ENCODE results near the gene NTM. TPM values are rescaled to one million over a fixed set of nuclear protein-coding genes. Genes with fewer than 3 reads are reported as not detected.

Gene NTM
- total and polyA plus RNA-seq, 2 of the 8 experiments (the other 6 are each of a cell fraction or from before 2014, with no cell fraction given): 13.4 to 20.0 TPM

DNA sequence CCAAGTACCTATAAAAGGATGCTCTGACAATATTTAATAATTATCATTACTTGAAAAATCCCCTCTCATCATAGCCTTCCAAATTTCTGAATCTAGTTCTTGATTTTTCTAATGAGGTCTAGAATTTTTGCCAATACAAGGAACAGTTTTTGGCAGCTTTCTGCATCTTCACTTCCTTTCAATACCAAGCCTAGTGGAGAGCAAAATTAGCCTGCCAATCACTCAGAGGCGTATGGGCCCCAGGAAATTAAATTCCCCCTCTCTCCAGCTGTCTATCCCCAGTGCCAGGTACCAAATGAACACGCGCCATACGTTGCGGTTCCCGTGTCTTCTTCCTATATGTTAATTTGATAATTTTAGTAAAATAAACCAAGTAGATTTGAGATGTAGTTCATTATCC lies 293.9 kb downstream of the NTM start:
- H3K18ac ChIP-seq (ENCODE audit: extremely low read depth, low read length): no peak overlapping the region
- H2BK12ac ChIP-seq (ENCODE audit: low read depth, low read length): no peak overlapping the region
- no peaks in the 10 kb centered on the region for H3K9me3 ChIP-seq (ENCODE audit: insufficient read depth in 2 of 2, low read depth in 1 of 2, low read length in 1 of 2)
- no peak overlapping the region for H2AFZ ChIP-seq (ENCODE audit: low read length)
- no peak overlapping the region for H4K8ac ChIP-seq (ENCODE audit: extremely low read depth, insufficient read depth, low read length)
- no peak overlapping the region for H3K14ac ChIP-seq (ENCODE audit: insufficient read length)
- no peaks in the 10 kb centered on the region for H3K79me2 ChIP-seq (ENCODE audit: control insufficient read depth in 1 of 2, insufficient read depth in 2 of 2, low read length in 2 of 2)
- no peak overlapping the region for H4K5ac ChIP-seq (ENCODE audit: insufficient read length, low read depth, low read length)
- no peak overlapping the region for H3K23ac ChIP-seq (ENCODE audit: insufficient read length)
- no peak overlapping the region for H2AK5ac ChIP-seq (ENCODE audit: low read depth, low read length)
- no peak overlapping the region for H2BK120ac ChIP-seq (replicated peaks; ENCODE audit: low read depth, low read length)
- no peak for FAIRE-seq
- peaks cover 7 to 20% (median 13%) of the 10 kb centered on the region in 4 experiments for H3K4me1 ChIP-seq (replicated peaks in 1 of 4; ENCODE audit: control insufficient read depth in 3 of 4, insufficient read depth in 4 of 4, low read length in 3 of 4)
- no peaks in the 10 kb centered on the region; a peak in 1 of 8 replicates for H3K36me3 ChIP-seq (ENCODE audit: control insufficient read depth in 2 of 4, insufficient read depth in 4 of 4, low read length in 3 of 4)
- H2BK15ac ChIP-seq (ENCODE audit: low read length): no peak overlapping the region
- WGBS, 2 experiments (ENCODE audit: extremely low coverage in 1 of 2, insufficient coverage in 1 of 2, insufficient read length in 1 of 2, insufficient replicate concordance in 2 of 2, low coverage in 1 of 2, low lambda C conversion rate in 2 of 2, missing lambda C conversion rate in 1 of 2): 89% methylated on average over 6 of the region's 6 CpGs; no CpG with 5 or more reads in 1 of the 2 experiments
- ChIA-PET POLR2A (ENCODE audit: partially characterized antibody) (interaction anchor here (0.9 kb wide), 1 partner anchor 600 kb away, joined by 3 read pairs; no protein-coding TSS in a partner anchor), CTCF (ENCODE audit: partially characterized antibody) (interaction anchor here (0.9 to 31.3 kb wide), 8 partner anchors 6 to 124 kb away, joined by 3 to 1023 read pairs (median 4); no protein-coding TSS in a partner anchor)
- H3K79me1 ChIP-seq (ENCODE audit: low read depth, low read length): no peaks in the 10 kb centered on the region
- no peak overlapping the region for H4K91ac ChIP-seq (replicated peaks; ENCODE audit: insufficient read length, low read length)
- no peak overlapping the region for H2BK5ac ChIP-seq (ENCODE audit: low read depth, low read length)
- no peak overlapping the region for H3K56ac ChIP-seq (replicated peaks; ENCODE audit: insufficient read length, low read depth, low read length)
- no peak overlapping the region for H2BK20ac ChIP-seq (ENCODE audit: low read length)
- H3K4me2 ChIP-seq (ENCODE audit: insufficient read depth in 1 of 2, low read depth in 2 of 2, low read length in 2 of 2): no peak overlapping the region
- 0 out of 7 replicates have a peak, but pooled peaks cover 0 to 1% (median 0%) of the 10 kb centered on the region in 4 experiments for H3K27me3 ChIP-seq (replicated peaks in 1 of 4; ENCODE audit: control insufficient read depth in 3 of 4, extremely low read depth in 1 of 4, insufficient read depth in 3 of 4, low read length in 3 of 4)
- no peak overlapping the region for H3K4me3 ChIP-seq (ENCODE audit: extremely low read depth in 1 of 4, insufficient read depth in 2 of 4, low read depth in 3 of 4, low read length in 4 of 4)
- H3K27ac ChIP-seq (ENCODE audit: low read depth, low read length): no peak overlapping the region
- H3K4ac ChIP-seq (replicated peaks; ENCODE audit: insufficient read length, low read depth, low read length): no peak overlapping the region
- DNase-seq (ENCODE audit: low read depth in 1 of 2, low spot score in 2 of 2): no peak
- no peaks in the 10 kb centered on the region for H3K23me2 ChIP-seq (ENCODE audit: low read depth, low read length)
- no peak overlapping the region for H3K9ac ChIP-seq (replicated peaks in 1 of 4; ENCODE audit: extremely low read depth in 1 of 4, low read depth in 3 of 4, low read length in 3 of 4)
- H4K20me1 ChIP-seq (replicated peaks in 1 of 2; ENCODE audit: control insufficient read depth in 1 of 2, insufficient read depth in 2 of 2, low read length in 2 of 2): no peaks in the 10 kb centered on the region
- TF ChIP-seq, protein P1, sequence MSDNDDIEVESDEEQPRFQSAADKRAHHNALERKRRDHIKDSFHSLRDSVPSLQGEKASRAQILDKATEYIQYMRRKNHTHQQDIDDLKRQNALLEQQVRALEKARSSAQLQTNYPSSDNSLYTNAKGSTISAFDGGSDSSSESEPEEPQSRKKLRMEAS (IDR thresholded peaks at IDR 0.05): no peak
- TF ChIP-seq, protein P2, sequence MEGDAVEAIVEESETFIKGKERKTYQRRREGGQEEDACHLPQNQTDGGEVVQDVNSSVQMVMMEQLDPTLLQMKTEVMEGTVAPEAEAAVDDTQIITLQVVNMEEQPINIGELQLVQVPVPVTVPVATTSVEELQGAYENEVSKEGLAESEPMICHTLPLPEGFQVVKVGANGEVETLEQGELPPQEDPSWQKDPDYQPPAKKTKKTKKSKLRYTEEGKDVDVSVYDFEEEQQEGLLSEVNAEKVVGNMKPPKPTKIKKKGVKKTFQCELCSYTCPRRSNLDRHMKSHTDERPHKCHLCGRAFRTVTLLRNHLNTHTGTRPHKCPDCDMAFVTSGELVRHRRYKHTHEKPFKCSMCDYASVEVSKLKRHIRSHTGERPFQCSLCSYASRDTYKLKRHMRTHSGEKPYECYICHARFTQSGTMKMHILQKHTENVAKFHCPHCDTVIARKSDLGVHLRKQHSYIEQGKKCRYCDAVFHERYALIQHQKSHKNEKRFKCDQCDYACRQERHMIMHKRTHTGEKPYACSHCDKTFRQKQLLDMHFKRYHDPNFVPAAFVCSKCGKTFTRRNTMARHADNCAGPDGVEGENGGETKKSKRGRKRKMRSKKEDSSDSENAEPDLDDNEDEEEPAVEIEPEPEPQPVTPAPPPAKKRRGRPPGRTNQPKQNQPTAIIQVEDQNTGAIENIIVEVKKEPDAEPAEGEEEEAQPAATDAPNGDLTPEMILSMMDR (IDR thresholded peaks at IDR 0.05; ENCODE audit: control extremely low read depth in 1 of 3, insufficient read depth in 1 of 3, low read depth in 1 of 3, low read length in 3 of 3): no peak
- TF ChIP-seq ZNF274 (IDR thresholded peaks at IDR 0.05; ENCODE audit: borderline replicate concordance, extremely low read depth, low read length) (no peak), KDM4A (IDR thresholded peaks at IDR 0.05; ENCODE audit: low read depth, low read length, severe bottlenecking) (no peak), BCL11A (IDR thresholded peaks at IDR 0.05; ENCODE audit: low read depth in 2 of 2, low read length in 2 of 2) (no peak), SIRT6 (IDR thresholded peaks at IDR 0.05; ENCODE audit: low read length) (no peak), GABPA (IDR thresholded peaks at IDR 0.05; ENCODE audit: borderline replicate concordance, insufficient read depth, low read length) (no peak), TEAD4 (IDR thresholded peaks at IDR 0.05; ENCODE audit: low read depth, low read length) (no peak), CBX5 (IDR thresholded peaks at IDR 0.05; ENCODE audit: low read depth, low read length) (no peak)
- TF ChIP-seq, protein P3, sequence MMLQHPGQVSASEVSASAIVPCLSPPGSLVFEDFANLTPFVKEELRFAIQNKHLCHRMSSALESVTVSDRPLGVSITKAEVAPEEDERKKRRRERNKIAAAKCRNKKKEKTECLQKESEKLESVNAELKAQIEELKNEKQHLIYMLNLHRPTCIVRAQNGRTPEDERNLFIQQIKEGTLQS (IDR thresholded peaks at IDR 0.05; ENCODE audit: insufficient read depth, low read depth, low read length): no peak
